Heart left ventricle (tissue), 13 donors: ENCODE data around the gene ATP8A1.

Source experiments
- POLR2A ChIP-seq, 2 donors: fragments of 450-650 bp; IDR thresholded peaks; one replicate each; pipeline ENCODE4 v1.6.1; 2017; ENCODE audit warnings: antibody characterized with exemption in 2 of 2, mild to moderate bottlenecking in 2 of 2, moderate library complexity in 2 of 2
- TF ChIP-seq, protein P1 (sequence below), 12 donors: fragments of 200-600 bp; sonication (generic) in 4 of 12; IDR thresholded peaks; one replicate each; pipeline versions ENCODE4 v1.5.0 to v1.8.0; 2018 to 2022; ENCODE audit warnings: antibody characterized with exemption in 12 of 12, mild to moderate bottlenecking in 5 of 12
- donor health status: ischemic (EF 13 %, LVEDD 7.1; RV severe dilation, severe dysfunction).
- donor health status: DM: no; HTN: yes; CAD: no.
- donor health status: DM: no; HTN: no; CAD: no.
- donor health status: ischemic (EF 25% LVEDD 6.9; RV normal size, moderate dysfunction).
- donor health status: ischemic (EF 25% LVEDD 5.7; RV mildly dilated, moderate dysfunction).
- donor health status: ischemic (EF 35%, LVEDD 5.7; RV mildly dilated, moderate dysfunction).
- donor health status: nonischemic (EF 11% LVEDD 7.7; RV severe dilation, severe dysfunction).
- donor health status: DM: yes; HTN: yes; CAD: no.
- donor health status: PGD.
- donor health status: ischemic (EF 29% LVEDD 5.4; RV normal size, mild dysfunction).
- donor health status: nonischemic (EF 23%, LVEDD 6.1; RV moderate dilation, normal function).

DNA sequence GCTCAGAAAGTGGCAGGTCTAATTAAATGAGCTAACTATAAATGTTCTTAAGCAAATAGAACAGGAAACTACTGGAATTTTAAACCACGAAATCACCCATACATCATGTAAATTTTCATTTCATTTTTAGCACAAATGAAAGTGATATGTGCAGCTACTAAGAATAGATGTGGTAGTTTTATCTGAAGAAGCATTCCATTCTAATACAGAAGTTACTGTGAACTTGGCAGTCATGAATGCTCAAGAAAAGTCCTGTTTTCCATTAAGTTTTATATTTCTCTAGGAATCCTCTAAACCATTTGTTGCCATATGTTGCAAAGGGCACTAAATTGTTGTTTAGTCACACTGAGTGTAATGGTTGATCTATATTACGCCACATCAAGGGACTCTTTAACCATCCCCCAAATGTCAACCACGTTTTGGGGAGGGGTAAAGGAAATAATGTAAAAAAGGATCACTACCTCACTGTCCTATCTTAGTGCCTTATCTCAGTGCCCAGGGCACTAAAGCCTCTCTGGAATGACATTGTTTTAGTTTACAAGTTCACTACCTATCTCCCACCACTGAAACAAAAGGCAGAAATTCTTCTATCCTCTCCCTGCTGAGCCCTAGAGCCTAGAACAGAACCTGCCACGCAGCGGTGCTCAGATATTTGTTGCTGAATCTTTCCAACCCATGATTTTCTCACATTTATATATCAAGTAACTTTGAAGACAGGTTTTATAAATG is 141.6 kb downstream of the ATP8A1 start:
- TF ChIP-seq, protein P1, sequence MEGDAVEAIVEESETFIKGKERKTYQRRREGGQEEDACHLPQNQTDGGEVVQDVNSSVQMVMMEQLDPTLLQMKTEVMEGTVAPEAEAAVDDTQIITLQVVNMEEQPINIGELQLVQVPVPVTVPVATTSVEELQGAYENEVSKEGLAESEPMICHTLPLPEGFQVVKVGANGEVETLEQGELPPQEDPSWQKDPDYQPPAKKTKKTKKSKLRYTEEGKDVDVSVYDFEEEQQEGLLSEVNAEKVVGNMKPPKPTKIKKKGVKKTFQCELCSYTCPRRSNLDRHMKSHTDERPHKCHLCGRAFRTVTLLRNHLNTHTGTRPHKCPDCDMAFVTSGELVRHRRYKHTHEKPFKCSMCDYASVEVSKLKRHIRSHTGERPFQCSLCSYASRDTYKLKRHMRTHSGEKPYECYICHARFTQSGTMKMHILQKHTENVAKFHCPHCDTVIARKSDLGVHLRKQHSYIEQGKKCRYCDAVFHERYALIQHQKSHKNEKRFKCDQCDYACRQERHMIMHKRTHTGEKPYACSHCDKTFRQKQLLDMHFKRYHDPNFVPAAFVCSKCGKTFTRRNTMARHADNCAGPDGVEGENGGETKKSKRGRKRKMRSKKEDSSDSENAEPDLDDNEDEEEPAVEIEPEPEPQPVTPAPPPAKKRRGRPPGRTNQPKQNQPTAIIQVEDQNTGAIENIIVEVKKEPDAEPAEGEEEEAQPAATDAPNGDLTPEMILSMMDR (IDR thresholded peaks at IDR 0.05): no peak
- TF ChIP-seq POLR2A (IDR thresholded peaks at IDR 0.05): no peak
